Stimulated activated CD8-positive, alpha-beta memory T cell treated with anti-CD3 and anti-CD28 coated beads, Interleukin-4, amount 100 ng/mL, for 24 hours (primary cell): ENCODE data around the gene RHOF.
"Not testable (repeated sequence)": the region's sequence is repeated elsewhere in the genome, so short reads cannot be mapped to it uniquely, and the experiment has no call there.

Source experiments
- DNase-seq: peaks from one replicate; pipeline ENCODE4 v3.0.0-alpha.2; 2020; ENCODE audit warnings: low read depth

The RHOF gene

DNA sequence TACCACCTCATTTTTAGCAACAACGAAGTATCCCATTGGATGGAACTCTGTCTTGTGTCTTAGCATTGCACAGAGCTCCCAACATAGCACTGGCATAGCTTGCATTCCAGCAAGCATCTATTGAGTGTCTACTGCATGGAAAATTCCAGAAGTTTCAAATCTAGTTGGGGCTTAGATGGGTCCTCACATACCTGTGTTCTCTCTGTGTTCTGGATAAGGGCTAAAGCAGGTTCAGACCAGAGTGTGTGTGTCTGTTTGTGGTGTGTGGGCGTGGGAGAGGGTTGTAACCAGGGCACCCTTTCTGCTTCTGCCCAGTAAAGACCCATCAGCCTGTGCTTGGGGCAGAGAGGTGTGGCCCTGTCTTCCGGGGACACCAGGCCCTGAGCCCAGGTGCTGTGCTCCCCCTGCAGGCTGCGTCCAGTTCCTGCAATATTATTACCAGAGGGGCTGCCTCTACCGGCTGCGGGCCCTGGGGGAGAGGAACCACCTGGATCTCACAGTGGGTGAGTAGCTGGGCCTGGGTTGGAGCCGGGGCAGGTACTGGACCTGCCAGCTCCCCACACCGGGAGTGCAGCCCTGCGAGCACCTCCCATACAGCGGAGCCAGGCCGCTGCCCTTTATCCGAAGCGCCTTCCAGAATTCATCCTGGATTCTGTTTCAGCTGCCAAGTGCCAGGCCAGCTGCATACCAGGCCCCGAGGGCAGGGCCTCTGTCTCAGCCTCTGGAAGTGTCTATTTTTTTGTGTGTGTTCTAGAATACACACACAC, 20.3 kb downstream of the RHOF start:
- DNase-seq: peak; percentile 68

DNA sequence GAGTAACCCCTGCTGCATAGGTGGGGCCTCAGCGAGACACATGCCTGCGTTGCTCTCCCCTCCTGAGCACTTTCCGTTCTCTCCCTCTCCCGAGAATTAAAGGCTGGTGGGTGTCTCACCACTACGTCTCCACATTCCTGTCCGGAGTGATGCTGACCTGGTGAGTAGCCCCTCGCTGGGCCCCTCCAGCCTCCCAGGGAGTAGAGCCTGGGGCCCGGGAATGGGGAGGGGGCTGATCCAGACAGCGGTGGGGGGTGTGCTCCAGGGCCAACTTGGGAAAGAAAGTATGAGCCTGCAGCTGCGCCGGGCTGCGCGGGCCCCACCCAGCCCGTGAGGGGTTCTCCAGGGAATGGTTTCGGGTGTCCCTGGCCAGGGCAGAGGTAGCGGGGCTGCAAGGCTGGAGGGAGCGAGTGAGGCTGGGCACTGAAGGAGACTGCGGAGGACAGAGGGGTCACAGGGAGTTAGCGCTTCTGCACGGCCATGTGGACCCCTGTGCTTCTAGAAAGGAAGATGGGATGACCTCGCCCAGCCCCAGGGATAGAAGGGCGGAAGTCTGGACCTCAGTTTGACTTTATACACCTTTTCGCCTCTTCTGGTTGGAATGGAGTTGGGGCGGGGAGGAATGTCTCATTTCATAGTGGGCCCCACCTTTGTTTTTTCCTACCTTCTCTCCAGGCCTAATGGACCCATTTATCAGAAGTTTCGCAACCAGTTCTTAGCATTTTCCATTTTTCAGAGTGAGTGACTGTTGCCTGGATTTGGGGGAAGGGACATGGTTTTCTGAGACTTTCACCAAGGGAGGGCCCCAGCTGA, 22.5 kb downstream of the RHOF start:
- no peak for DNase-seq

DNA sequence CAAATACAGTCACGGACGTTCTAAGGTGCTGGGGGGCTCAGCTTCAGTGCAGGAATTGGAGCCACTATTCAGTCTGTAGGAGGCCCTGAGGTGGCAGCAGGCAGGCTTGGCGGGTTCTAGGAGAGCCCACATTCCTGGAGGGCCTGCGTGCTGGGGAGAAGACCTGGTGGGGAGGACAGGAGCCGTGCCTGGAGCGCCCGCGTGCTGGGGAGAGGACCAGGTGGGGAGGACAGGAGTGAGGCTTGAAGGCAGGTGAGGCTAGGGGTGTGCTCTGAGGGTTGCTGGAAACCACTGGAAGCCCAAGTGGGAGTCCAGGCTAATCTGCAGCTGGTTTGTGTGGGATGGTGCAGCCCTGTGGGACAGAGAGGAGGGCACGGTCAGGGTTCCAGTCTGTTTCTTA, 23.1 kb downstream of the RHOF start:
- no peak for DNase-seq

DNA sequence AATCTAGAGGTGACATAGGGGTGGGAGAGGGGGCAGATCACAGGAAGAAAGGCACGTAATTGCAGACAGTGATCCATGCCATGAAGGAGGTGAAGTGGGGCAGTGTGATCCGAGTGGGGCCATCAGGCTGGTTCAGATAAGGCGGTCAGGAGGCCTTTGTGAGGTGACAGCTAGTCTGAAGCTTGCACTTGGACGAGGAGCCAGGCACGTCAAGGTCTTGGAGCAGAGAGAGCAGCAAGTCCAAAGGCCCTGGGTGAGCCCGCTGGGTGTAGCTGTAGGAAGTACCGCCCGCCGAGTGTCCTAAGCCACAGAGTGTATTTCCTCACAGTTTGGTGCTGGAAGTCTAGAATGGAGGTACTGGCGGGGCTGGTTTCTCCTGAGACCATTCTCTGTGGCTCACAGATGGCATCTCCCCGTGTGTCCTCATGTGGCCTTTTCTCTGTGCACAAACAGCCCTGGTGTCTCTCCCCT, 23.6 kb downstream of the RHOF start:
- DNase-seq: no peak

DNA sequence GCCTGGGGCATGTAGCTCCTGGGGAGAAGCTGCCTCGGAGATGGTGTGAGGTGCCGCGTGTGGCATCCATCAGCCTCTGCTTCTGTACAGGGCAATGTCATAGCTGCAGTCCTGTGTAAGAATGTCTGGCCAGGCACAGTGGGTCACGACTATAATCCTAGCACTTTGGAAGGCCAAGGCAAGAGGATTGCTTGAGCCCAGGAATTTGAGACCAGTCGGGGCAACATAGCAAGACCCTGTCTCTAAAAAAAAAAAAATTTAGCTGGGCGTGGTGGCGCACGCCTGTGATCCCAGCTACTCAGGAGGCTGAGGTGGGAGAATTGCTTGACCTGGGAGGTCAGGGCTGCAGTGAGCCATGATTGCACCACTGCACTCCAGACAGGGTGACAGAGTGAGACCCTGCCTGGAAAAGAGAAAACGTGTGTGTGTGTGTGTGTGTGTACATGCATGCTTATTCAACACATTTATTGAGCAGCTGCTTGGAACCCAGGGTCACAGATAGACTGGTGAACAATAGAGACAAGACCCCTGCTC, 24.1 kb downstream of the RHOF start:
- DNase-seq: no peak

DNA sequence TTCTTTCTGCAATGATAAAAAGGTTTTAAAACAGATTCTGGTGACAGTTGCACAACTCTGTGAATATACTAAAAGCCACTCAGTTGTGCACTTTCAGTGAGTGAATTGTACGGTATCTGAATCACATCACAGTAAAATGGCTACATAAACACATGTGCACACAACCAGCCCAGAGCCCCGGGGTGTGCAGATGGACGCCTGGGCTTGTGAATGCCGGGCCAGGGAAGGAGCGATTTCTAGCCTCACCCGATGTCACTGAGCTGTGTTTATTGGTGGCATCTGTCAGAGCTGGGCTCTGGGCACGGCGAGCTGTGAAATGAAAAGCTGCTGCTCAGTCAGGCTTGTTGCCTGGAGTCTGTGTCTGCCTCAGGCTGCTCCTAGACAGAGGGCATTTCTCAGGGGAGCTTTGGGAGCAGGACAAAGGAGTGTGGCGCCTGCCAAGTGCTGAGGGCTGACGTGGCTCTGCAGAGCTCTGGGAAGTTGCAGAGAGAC, 25.9 kb downstream of the RHOF start:
- DNase-seq: no peak

DNA sequence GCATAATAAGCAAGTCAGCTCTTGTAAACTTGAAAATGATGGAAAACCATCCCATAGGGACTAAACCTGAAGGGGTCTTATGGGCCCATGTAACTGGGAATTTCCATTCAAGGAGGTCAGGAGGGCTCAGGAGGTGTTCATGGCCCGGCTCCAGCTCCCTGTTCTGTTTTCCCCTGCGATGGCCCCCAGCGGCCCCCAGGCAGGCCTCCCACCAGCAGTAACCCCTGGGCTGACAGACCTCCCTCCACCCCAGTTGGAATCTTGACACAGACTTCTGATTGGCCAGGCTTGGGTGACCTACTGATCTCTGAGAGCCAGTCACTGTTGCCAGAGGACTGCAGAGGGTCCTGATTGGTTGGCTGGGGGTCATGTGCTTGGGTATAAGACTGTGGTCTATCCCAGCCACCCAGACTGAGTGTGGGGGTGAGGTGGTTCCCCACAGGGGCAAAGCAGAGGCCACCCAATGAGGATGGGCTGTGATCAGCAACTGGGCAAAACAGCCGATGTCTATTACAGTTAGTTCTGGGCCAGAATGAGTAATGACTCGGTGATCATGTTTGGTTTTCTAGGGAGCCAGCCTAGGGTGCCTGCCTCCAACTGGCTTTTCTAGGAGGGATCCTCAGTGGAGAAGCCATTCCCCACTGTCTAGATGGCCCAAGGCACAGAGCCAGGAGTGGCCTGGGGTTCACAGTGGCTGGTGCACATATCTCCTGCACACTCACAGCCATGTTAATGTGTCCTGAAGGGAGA, 27.0 kb downstream of the RHOF start:
- DNase-seq: no peak

DNA sequence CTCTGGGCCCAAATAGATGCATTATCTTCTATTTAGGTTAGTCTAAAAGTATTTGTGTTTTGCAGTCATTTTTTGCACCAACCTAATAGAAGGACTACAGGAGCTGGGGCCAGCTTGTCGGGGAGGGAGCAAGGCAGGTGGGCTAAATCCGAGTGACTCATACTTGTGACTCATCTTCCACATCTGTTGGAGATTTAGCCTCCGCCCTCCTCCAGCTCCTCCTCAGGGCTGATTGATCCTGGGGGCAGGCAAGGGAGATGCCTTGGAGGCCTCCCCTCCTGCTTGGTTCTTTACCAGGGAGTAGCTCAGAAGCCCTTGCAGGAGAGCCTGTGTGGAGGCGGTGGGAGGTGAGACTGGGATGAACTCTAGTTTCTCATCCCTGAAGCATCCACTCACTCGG, 27.9 kb downstream of the RHOF start:
- no peak for DNase-seq

DNA sequence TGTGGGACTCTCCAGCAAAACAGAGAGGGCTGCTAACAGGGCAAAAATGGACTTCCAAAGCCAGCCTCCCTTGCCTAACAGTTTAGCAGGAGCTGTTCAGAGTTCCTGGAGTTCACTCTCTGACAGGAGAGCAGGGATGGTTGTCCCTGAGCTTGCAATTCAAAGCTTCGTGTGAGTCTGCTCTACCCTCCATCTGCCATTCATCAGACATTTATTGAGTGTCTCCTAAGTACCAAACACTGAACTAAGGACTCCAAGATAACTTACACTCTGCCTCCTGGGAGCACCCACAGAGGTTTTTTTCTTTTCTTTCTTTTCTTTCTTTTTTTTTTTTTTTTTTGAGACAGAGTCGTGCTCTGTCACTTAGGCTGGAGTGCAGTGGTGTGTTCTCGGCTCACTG, 28.7 kb downstream of the RHOF start:
- no peak for DNase-seq

DNA sequence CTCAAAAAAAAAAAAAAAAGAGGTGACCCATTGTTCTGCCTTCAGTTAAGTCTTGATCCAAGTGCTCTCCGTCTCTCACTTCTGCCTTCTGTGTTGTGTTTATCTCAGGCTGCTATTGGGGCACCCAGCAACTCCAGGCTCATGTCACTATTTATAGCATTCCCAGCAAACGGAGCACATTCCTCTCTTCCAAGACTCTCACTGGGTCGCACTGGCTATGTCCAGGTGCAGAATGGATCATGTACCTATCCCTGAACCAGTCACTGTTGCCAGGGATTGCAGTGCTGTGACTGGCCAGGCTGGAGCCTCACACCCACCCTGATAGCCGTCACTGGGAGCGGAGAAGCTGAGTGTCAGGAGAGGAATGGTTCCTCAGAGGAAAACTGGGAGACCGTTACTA, 31.2 kb downstream of the RHOF start:
- no peak for DNase-seq

DNA sequence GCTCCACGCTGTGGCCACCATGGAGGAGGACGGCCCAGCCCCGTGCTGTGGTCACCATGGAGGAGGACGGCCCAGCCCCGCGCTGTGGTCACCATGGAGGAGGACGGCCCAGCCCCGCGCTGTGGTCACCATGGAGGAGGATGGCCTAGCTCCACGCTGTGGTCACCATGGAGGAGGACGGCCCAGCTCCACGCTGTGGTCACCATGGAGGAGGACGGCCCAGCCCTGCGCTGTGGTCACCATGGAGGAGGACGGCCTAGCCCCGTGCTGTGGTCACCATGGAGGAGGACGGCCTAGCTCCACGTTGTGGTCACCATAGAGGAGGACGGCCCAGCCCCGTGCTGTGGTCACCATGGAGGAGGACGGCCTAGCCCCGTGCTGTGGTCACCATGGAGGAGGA, 35.0 kb downstream of the RHOF start:
- not testable (repeated sequence) for DNase-seq

DNA sequence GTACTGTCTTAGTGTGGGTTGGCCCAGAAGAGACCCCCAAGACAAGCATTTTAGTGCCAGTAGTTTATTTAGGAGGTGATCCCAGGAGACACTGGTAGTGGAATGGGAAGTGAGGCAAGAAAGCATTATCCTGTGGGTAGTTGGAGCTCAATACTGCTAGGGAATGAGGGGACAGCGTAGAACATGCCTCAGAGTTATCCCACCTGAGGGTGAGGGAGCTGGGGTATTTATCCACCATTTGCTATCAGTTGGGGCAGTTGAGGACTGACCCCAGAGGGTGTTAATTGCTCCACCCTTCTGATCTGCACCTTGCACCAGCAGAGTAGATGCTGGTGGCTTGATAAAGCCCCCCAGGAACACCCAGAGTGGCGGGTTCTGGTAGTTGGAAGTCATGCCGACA, 37.9 kb downstream of the RHOF start:
- no peak for DNase-seq

DNA sequence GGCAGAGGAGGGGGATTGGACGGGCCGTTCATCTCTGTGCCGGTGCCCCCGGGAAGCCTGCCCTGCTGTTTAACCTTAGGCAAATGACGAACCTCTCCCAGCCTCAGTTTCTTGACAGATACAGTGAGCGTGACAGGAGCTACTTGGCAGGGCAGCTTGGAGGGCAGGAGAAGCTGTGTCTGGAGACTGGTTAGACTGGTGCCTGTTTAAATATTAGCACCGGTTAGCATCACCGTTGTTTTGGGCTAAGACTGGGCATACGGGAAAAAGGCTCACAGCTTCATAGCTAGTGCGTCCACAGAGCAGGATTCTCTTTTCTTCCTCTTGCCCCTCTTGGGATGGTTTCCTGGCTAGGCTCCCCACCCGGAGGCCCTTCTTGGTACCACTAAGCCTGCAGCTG, 38.7 kb downstream of the RHOF start:
- DNase-seq: no peak

DNA sequence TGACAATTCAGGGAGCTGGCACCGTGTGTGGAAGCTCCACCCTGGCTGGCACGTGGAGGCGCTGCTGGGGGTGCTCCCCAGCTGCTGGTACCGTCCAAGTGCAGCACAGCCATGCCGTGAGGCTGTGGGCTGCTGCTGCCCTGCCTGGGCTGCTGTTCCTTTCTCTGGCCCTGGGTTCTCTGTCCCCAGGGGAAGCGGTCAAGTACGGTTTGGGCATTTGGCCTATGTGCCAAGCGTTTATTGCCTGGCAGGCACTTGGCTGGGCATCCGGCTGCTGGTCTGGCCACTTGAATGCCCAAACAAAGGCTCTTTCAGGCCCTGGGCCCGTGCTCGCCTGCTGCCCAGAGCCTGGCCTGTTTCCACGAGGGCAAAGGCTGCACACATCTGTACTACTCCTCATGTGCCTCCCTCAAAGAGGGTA, 39.6 kb downstream of the RHOF start:
- DNase-seq: no peak

DNA sequence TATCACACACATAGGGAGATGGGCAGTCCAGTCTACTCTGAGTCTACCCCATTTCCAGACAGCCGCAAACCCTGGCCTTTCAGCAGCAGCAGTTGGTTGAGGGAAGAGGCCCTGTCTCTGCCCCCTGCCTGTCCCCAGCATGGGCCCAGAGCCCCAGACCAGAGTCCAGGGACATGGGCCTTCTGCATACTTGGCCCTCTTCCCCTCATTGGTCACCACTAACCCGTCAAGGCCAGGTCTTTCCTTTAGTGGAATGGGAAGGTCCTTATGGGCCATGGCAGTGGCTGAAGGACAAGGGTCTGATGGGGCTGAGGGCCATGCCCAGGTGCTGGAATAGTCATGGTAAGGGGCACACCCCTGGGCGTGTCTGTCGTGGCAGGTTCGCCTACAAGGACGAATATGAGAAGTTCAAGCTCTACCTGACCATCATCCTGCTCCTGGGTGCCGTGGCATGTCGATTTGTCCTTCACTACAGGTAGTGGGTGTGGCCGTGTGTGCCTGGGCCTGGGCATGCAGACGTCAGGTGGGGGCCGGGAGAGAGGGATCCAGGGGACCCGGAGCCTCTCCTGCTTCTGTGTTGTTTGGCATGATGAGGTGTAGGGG, 41.6 kb downstream of the RHOF start:
- DNase-seq: no peak

DNA sequence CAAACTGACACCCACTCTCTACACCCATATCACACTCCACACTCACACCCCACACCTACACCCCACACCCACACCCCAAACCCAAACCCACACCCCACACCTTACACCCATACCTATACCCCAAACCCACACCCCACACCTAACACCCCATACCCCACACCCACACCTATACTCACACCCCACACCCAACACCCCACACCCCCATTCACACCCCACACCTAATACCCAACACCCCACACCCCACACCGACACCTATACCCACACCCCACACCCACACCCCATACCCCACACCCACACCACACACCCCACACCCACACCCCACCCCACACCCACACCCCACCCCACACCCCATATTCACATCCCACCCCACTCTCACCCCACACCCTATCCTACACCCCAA, 42.5 kb downstream of the RHOF start:
- DNase-seq: no peak

DNA sequence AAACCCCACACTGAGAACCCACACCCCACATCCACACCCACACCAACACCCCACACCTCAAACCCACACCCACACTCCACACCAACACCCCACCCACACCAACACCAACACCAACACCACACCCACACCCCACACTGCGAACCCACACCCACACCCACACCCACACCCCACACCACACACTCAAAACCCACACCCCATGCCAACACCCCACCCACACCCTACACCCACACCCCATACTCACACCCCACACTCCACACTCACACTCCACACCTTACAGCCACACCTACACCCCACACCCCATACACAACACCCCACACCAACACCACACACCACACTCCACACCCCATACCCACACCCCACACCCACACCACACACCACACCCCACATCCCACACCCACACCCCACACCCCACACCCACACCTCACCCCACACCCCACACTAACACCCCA, 43.0 kb downstream of the RHOF start:
- no peak for DNase-seq

DNA sequence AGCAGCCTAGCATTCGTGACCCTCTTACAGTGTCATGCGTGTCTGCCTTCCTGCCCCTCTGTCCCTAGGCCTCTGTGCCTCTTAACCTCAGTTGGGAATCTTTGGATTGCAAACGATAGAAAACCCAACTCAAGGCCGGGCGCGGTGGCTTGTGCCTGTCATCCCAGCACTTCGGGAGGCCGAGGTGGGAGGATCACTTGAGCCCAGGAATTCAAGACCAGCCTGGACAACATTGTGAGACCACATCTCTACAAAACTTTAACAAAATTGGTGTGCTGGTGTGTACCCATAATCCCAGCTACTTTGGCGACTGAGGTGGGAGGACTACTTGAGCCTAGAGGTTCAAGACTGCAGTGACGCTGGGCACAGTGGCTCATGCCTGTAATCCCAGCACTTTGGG, 44.2 kb downstream of the RHOF start:
- no peak for DNase-seq

DNA sequence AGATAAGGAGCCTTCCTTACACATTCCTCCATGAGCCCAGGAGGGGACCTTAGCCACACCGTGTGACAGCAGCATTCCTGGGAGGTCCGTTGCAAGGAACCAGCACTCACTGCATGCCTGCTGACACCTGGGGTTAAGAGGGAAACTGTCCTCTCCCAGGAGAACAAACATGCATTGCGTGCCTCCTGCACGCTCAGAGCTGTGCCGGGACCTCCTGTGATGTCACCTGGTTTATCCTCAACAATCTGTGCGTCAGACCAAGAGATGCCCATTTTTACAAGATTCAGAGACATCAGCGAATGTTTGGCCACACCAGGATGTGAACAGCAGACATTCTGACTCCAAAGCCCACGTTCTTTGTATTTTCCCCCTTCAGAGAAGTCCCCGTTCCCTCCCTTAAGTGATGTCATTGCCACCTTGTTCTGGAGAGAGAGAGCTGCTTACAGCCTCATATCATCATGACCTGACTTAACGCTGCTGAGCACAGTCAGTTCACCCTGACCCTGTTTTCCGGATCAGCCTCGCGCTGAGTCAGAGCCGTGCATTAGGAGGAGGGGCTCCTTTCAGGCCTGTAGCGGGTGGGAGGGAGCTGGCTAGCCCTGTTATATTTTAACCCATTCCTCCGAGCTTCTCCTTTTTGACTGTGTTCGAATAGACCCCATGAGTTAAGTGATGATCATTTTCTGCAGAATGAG, 44.8 kb downstream of the RHOF start:
- no peak for DNase-seq

DNA sequence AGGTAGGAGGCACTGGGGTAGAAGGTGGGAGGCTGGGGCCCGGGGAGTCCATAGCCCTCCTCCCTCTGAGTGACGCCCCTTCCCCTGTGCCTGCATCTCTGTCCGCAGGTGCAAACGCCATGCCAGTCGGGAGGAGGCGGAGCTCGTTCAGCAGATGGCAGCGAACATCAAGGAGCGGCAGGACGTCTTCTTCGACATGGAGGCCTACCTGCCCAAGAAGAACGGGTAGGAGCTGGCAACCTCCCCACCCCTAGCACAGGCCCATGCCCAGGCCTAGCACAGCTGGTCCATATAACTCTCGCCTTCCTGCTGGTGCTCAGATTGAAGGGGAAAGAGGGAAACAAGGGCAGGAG, 45.3 kb downstream of the RHOF start:
- no peak for DNase-seq

DNA sequence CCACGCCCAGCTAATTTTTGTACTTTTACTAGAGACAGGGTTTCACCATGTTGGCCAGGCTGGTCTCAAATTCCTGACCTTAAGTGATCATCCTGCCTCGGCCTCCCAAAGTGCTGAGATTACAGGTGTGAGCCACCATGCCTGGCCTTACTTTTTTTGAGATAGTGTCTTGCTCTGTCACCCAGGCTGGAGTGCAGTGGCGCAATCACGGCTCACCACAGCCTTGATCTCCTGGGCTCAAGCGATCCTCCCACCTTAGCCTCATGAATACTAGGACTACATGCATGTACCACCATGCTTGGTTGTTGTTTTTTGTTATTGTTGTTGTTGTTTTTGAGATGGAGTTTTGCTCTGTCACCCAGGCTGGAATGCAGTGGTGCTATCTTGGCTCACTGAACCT, 47.9 kb downstream of the RHOF start:
- not testable (repeated sequence) for DNase-seq
